CD14-positive monocyte (primary cell): ENCODE data around the gene CEP85L. TPM values are rescaled to one million over a fixed set of nuclear protein-coding genes. Genes with fewer than 3 reads are reported as not detected.

Experiments
- DNase-seq, 3 donors: peaks; one replicate each; pipeline ENCODE4 v3.0.0-alpha.2; 2011 to 2022
- H2AFZ ChIP-seq: 2 replicates; pipeline ENCODE4 v1.6.0; 2012; ENCODE audit warnings: mild to moderate bottlenecking, low read depth, low read length, inconsistent platforms; ENCODE audit not compliant: insufficient read depth, poor library complexity, severe bottlenecking
- H3K27ac ChIP-seq, 2 donors: 1 replicate in 1 of 2; 2 replicates in 1 of 2; pipeline ENCODE4 v1.5.1; 2012 to 2013; ENCODE audit warnings: low read length in 2 of 2, control low read depth in 1 of 2, inconsistent platforms in 1 of 2, low read depth in 1 of 2, mild to moderate bottlenecking in 1 of 2
- H3K27me3 ChIP-seq, 2 donors: one replicate each; pipeline versions ENCODE4 v1.6.0 to v1.6.1; 2011 to 2013; ENCODE audit warnings: low read length in 2 of 2; ENCODE audit not compliant: control insufficient read depth in 2 of 2, insufficient read depth in 2 of 2
- H3K36me3 ChIP-seq, 2 donors: replicated peaks in 1 of 2; 1 replicate in 1 of 2; 2 replicates in 1 of 2; pipeline versions ENCODE4 v1.5.1 to v1.6.1; 2012 to 2013; ENCODE audit warnings: low read length in 2 of 2, control low read depth in 1 of 2, inconsistent platforms in 1 of 2, mild to moderate bottlenecking in 1 of 2; ENCODE audit not compliant: insufficient read depth in 2 of 2, control insufficient read depth in 1 of 2
- H3K4me1 ChIP-seq, 2 donors: 1 replicate in 1 of 2; 2 replicates in 1 of 2; pipeline versions ENCODE4 v1.5.1 to v1.6.1; 2012 to 2013; ENCODE audit warnings: low read length in 2 of 2, control low read depth in 1 of 2, inconsistent platforms in 1 of 2, mild to moderate bottlenecking in 1 of 2, moderate library complexity in 1 of 2; ENCODE audit not compliant: insufficient read depth in 2 of 2, control insufficient read depth in 1 of 2
- H3K4me2 ChIP-seq: replicated peaks from 2 replicates; pipeline ENCODE3; 2012; ENCODE audit warnings: low read length, moderate library complexity, mild to moderate bottlenecking; ENCODE audit not compliant: poor library complexity, severe bottlenecking; ENCODE audit errors: extremely low read depth
- H3K4me3 ChIP-seq, 3 experiments: fragments of 200-600 bp in 1 of 3; sonication (generic) in 1 of 3; replicated peaks in 1 of 3; 1 replicate in 2 of 3; 2 replicates in 1 of 3; pipeline ENCODE4 v1.5.1; 2011 to 2013; ENCODE audit warnings: low read length in 3 of 3, mild to moderate bottlenecking in 3 of 3, control low read depth in 2 of 3, low read depth in 2 of 3, inconsistent platforms in 1 of 3, moderate library complexity in 1 of 3
- H3K79me2 ChIP-seq: 2 replicates; pipeline ENCODE4 v1.6.0; 2012; ENCODE audit warnings: mild to moderate bottlenecking, control low read depth, inconsistent platforms, low read length, moderate library complexity; ENCODE audit not compliant: insufficient read depth
- H3K9ac ChIP-seq: 2 replicates; pipeline ENCODE4 v1.6.0; 2017; ENCODE audit warnings: low read length, mild to moderate bottlenecking; ENCODE audit not compliant: insufficient read depth, poor library complexity, severe bottlenecking
- H3K9me3 ChIP-seq, 2 donors: replicated peaks in 1 of 2; 1 replicate in 1 of 2; 2 replicates in 1 of 2; pipeline versions ENCODE4 v1.5.1 to v1.6.1; 2012 to 2013; ENCODE audit warnings: low read length in 2 of 2, control low read depth in 1 of 2; ENCODE audit not compliant: control insufficient read depth in 1 of 2, insufficient read depth in 1 of 2
- H4K20me1 ChIP-seq: 2 replicates; pipeline ENCODE4 v1.6.0; 2012; ENCODE audit warnings: mild to moderate bottlenecking, low read length, control low read depth, moderate library complexity; ENCODE audit not compliant: insufficient read depth
- H3K27ac Mint-ChIP-seq, 7 donors: one replicate each; pipeline ENCODE4 v1.8.0; 2020; ENCODE audit warnings: mild to moderate bottlenecking in 7 of 7, mixed read lengths in 7 of 7, moderate library complexity in 6 of 7, inconsistent platforms in 2 of 7
- H3K27me3 Mint-ChIP-seq, 3 donors: one replicate each; pipeline ENCODE4 v1.8.0; 2021 to 2022; ENCODE audit warnings: low read depth in 3 of 3, mild to moderate bottlenecking in 3 of 3, mixed read lengths in 3 of 3, moderate library complexity in 3 of 3, inconsistent platforms in 1 of 3
- H3K36me3 Mint-ChIP-seq, 2 donors: one replicate each; pipeline ENCODE4 v1.8.0; 2020; ENCODE audit warnings: mixed read lengths in 2 of 2, inconsistent platforms in 1 of 2, mild to moderate bottlenecking in 1 of 2
- H3K4me1 Mint-ChIP-seq: one replicate; pipeline ENCODE4 v1.8.0; 2020; ENCODE audit warnings: mild to moderate bottlenecking, mixed read lengths
- H3K4me3 Mint-ChIP-seq, 2 donors: one replicate each; pipeline ENCODE4 v1.8.0; 2020; ENCODE audit warnings: mild to moderate bottlenecking in 2 of 2, mixed read lengths in 2 of 2, moderate library complexity in 1 of 2
- H3K9me3 Mint-ChIP-seq, 7 donors: one replicate each; pipeline ENCODE4 v1.8.0; 2020 to 2022; ENCODE audit warnings: mixed read lengths in 7 of 7, mild to moderate bottlenecking in 6 of 7, moderate library complexity in 6 of 7, inconsistent platforms in 2 of 7
- CTCF ChIP-seq: fragments of 200-600 bp; IDR thresholded peaks from one replicate; pipeline ENCODE4 v1.8.0; 2022; ENCODE audit warnings: antibody characterized with exemption, mild to moderate bottlenecking
- WGBS: methylation state at CpG from one replicate; pipeline ENCODE4 v1.1.5; 2013; ENCODE audit warnings: missing lambda C conversion rate; ENCODE audit not compliant: insufficient coverage; 5-methylcytosine and 5-hydroxymethylcytosine counted together
- intact Hi-C, 2 donors: fragments of 100-400 bp; cut with micrococcal nuclease; formaldehyde crosslinking; loops; one replicate each; pipeline versions ENCODE4 v1.15.0 to v1.15.1; 2023
- polyA plus RNA-seq, 3 donors: library from polyadenylated mRNA; depleted of rRNA in 1 of 3; unstranded in 2 of 3; stranded (reverse) in 1 of 3; fragments of 300-500 nt in 2 of 3; fragments of >200 nt in 1 of 3; fragmentation: Illumina TruSeq in 2 of 3; gene quantifications; 1 replicate in 2 of 3; 2 replicates in 1 of 3; pipeline ENCODE4 v1.2.3, GENCODE V29; 2012 to 2021

CEP85L gene
- polyA plus RNA-seq, 3 donors: 14.9 to 38.3 (median 19.6) TPM

DNA sequence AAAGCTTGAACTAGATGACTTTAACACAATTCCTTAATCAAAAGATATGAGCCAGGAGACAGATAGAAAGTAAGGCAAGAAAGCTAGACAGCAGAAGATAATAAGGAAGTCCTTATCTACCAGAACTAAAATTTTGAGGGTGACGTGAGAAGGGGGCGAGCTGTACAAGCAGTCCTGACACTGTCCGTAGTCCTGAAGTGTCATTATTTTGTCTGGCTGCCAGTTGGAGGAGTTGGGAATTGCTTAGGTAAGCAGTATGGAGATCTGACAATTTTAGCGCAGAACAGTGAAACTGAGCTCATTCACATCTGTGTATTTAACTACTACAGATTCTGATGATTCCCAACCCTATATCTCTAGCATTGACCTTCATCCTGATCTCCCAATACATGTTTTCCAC is 25.8 kb upstream of the CEP85L start:
- Histone ChIP-seq H4K20me1 (no peaks in the 10 kb centered on the region), H2AFZ (no peak overlapping the region), H3K4me2 (no peak overlapping the region), H3K9me3 (no peaks in the 10 kb centered on the region), H3K9ac (no peak overlapping the region), H3K4me1 (peaks cover 3 to 9% of the 10 kb centered on the region in 2 donors), H3K36me3 (no peaks in the 10 kb centered on the region), H3K79me2 (no peaks in the 10 kb centered on the region), H3K27me3 (no peaks in the 10 kb centered on the region), H3K4me3 (no peak overlapping the region), H3K27ac (no peak overlapping the region)
- Mint-ChIP-seq H3K9me3 (peaks cover 0 to 3% (median 0%) of the 10 kb centered on the region in 7 donors), H3K27me3 (no peaks in the 10 kb centered on the region), H3K4me3 (no peak overlapping the region), H3K4me1 (peaks cover 17% of the 10 kb centered on the region), H3K27ac (no peak overlapping the region), H3K36me3 (no peaks in the 10 kb centered on the region)
- TF ChIP-seq CTCF: no peak
- no peak for DNase-seq
- intact Hi-C loops: no loop called here
- WGBS: no CpG with 5 or more reads among the region's 4 CpGs

DNA sequence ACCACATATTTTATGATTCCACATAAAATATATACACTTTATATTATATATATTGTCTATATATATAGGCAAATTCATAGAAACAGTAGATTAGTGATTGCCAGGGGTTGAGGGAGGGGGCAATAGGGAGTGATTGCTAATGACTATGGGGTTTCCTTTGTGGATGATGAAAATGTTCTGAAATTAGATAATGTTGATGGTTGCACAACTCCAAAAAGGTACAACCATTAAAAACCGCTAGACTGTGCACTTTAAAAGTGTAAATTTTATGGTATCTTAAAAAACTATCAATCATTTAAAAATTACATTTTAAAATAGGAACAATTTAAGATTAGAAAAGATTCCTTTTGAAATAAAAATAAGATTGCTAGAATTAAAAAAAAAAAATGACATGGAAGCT is 23.8 kb upstream of the CEP85L start:
- Mint-ChIP-seq H3K27ac (no peak overlapping the region), H3K4me3 (no peak overlapping the region), H3K9me3 (peaks cover 0 to 3% (median 0%) of the 10 kb centered on the region in 7 donors), H3K27me3 (no peaks in the 10 kb centered on the region), H3K4me1 (peaks cover 14% of the 10 kb centered on the region), H3K36me3 (no peaks in the 10 kb centered on the region)
- H3K4me3 ChIP-seq: no peak overlapping the region
- H4K20me1 ChIP-seq: no peaks in the 10 kb centered on the region
- H3K4me1 ChIP-seq: peaks cover 0 to 3% of the 10 kb centered on the region in 2 donors
- no peak overlapping the region for H2AFZ ChIP-seq
- H3K9ac ChIP-seq: no peak overlapping the region
- H3K27ac ChIP-seq: no peak overlapping the region
- no peaks in the 10 kb centered on the region for H3K27me3 ChIP-seq
- no peaks in the 10 kb centered on the region for H3K9me3 ChIP-seq
- TF ChIP-seq CTCF: no peak
- no peaks in the 10 kb centered on the region for H3K36me3 ChIP-seq
- no peak overlapping the region for H3K4me2 ChIP-seq
- no peaks in the 10 kb centered on the region for H3K79me2 ChIP-seq
- DNase-seq: no peak
- WGBS: no CpG with 5 or more reads among the region's 1 CpG
- intact Hi-C loops: no loop called here
